AG09319 (cell line): ENCODE results near the gene KRT35.

Source experiments
- DNase-seq: peaks from one replicate; pipeline ENCODE4 v3.0.0-alpha.2; 2010; ENCODE audit warnings: low read depth; ENCODE audit errors: extremely low read depth
- CTCF ChIP-seq: IDR thresholded peaks from 2 replicates; pipeline ENCODE4 v1.5.1; 2011; ENCODE audit warnings: low read depth, mild to moderate bottlenecking, inconsistent platforms, low read length, moderate library complexity

KRT35 gene

GRCh38 chr17:41484920-41485904, 4.3 kb upstream of the KRT35 start:
- TF ChIP-seq CTCF, result no peak
- no peak for DNase-seq

GRCh38 chr17:41483991-41484826, 3.3 kb upstream of the KRT35 start:
- DNase-seq, result no peak
- no peak for TF ChIP-seq CTCF

GRCh38 chr17:41483531-41483930, 2.6 kb upstream of the KRT35 start:
- no peak for DNase-seq
- no peak for TF ChIP-seq CTCF

GRCh38 chr17:41480581-41480980, 370 bp downstream of the KRT35 start:
- no peak for DNase-seq
- TF ChIP-seq CTCF, result no peak

GRCh38 chr17:41480136-41480535, 815 bp downstream of the KRT35 start:
- DNase-seq, result no peak
- no peak for TF ChIP-seq CTCF

GRCh38 chr17:41478237-41478636, 2.7 kb downstream of the KRT35 start:
- no peak for DNase-seq
- no peak for TF ChIP-seq CTCF
